Stimulated activated CD8-positive, alpha-beta memory T cell treated with anti-CD3 and anti-CD28 coated beads, Interleukin-7, amount 100 ng/mL, for 4 hours (primary cell): ENCODE results near the gene HELZ.

Source experiments
- DNase-seq, 2 donors: peaks; one replicate each; pipeline ENCODE4 v3.0.0-alpha.2; 2020; ENCODE audit warnings: low read depth in 2 of 2

HELZ gene

DNA sequence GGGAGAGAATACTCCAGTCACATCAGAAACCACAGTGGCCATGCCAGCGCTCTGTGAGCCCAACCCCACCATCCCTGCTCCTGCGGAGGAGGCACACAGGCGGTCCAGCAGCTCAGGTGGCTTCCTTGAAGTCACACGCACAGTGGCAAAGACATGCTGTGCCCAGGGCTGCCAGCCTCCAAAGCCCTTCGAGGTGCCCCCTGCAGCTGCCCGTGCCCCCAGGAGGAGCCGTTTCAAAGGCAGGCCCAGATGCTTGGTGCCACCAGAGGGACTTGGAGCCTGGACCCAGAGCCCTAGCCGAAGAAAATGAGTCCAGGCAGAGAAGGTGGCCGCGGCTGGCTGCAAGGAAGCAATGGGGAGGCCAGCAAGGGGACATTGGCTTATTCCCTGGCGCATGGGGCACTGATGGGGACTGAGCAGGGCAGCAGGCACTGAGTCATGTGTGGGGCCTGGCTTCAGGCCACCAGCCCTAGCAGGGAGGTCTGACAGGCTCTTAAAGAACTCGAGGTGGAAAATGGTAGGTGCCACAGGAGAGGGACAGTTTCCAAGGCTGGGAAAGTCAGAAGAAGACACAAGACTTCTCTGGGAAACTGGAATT is 217.9 kb downstream of the HELZ start:
- DNase-seq, result no peak

DNA sequence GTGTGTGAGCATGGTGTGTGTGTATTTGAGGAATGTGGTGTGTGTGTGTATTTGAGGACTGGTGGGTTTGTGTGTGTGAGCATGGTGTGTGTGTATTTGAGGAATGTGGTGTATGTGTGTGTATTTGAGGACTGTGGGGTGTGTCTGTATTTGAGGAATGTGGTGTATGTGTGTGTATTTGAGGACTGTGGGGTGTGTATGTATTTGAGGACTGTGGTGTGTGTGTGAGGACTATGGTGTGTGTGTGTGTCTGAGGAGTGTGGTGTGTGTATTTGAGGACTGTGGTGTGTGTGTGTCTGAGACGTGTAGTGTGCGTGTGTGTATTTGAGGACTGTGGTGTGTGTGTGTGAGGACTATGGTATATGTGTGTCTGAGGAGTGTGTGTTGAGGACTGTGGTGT is 218.7 kb downstream of the HELZ start:
- no peak for DNase-seq

GRCh38 chr17:67025216-67025792 is 219.7 kb downstream of the HELZ start:
- no peak for DNase-seq

DNA sequence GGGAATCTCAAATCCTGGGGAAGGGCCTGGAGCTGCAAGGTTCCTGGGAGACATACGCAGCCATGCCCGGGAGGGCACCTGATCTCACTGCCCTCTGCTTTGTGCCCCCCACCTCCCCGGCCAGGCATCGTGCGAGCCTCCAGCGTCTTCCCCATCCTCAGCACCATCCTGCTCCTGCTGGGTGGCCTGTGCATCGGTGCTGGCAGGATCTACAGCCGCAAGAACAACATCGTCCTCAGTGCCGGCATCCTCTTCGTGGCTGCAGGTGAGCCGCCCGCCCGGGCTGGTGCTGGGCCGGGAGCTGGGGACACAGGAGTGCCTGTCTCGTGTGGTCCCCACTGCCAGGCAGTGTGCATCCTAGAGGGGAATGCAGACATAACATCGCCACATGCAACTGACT is 220.3 kb downstream of the HELZ start:
- DNase-seq, result no peak

GRCh38 chr17:67022451-67022810 is 222.6 kb downstream of the HELZ start:
- no peak for DNase-seq

GRCh38 chr17:67021743-67022450 is 223.1 kb downstream of the HELZ start:
- DNase-seq, result no peak

GRCh38 chr17:67021196-67021595 is 223.8 kb downstream of the HELZ start:
- no peak for DNase-seq
